Keratinocyte (primary cell): ENCODE data around the gene LSM3.

Experiments
- CTCF ChIP-seq, 3 experiments: IDR thresholded peaks in 1 of 3; conservative IDR thresholded peaks in 1 of 3; optimal IDR thresholded peaks in 1 of 3; 2 replicates in 2 of 3; 3 replicates in 1 of 3; pipeline versions ENCODE3 to v1.5.1; 2011; ENCODE audit warnings: low read length in 3 of 3, mild to moderate bottlenecking in 3 of 3, moderate library complexity in 2 of 3, control low read depth in 1 of 3, inconsistent platforms in 1 of 3; ENCODE audit not compliant: insufficient read depth in 2 of 3; ENCODE audit errors: extremely low read depth in 1 of 3
- EZH2 ChIP-seq: IDR thresholded peaks from one replicate; pipeline ENCODE4 v1.6.1; 2012; ENCODE audit warnings: inconsistent platforms, mild to moderate bottlenecking, low read length, moderate library complexity

- TF ChIP-seq CTCF (optimal IDR thresholded peaks at IDR 0.05 in 1 of 3, IDR thresholded peaks at IDR 0.05 in 1 of 3, conservative IDR thresholded peaks at IDR 0.05 in 1 of 3; ENCODE audit: extremely low read depth in 1 of 3, insufficient read depth in 2 of 3, low read length in 3 of 3) (no peak), EZH2 (no peak)
Observed at GRCh38 chr3:14200841-14201240, 22.2 kb downstream of the LSM3 start.
